Dedifferentiated amniotic fluid mesenchymal stem cell (primary cell): ENCODE results near the gene TWF2.

Source experiments
- DNase-seq: peaks from one replicate; pipeline ENCODE4 v3.0.0-alpha.2; 2016; ENCODE audit errors: extremely low spot score

The TWF2 gene

DNA sequence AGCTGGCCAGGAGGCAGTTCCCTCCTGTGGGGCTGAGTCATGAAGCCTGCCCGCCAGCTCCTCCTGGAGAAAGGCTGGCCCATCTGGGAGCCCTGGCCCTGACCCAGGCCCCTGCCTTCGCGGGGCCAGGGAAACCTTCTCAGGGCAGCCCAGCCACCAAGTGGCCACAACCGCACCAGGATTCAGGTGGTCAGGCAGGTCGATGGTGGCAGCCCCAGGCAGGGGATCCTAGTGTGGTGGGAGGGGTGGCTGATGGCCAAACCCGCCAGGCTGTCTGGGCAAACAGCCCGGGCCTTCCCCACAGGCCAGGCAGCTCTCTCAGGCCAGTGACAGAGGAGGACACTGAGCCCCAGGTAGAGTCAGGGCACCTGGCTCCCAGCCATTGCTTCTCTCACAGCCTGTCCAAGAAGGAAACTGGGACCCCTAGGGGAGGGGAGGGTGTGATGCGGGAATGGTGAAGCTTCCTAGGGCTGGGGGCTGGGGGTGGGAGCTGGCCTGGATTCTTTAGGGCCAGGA is 1.2 kb downstream of the TWF2 start:
- peak; percentile 77 for DNase-seq

DNA sequence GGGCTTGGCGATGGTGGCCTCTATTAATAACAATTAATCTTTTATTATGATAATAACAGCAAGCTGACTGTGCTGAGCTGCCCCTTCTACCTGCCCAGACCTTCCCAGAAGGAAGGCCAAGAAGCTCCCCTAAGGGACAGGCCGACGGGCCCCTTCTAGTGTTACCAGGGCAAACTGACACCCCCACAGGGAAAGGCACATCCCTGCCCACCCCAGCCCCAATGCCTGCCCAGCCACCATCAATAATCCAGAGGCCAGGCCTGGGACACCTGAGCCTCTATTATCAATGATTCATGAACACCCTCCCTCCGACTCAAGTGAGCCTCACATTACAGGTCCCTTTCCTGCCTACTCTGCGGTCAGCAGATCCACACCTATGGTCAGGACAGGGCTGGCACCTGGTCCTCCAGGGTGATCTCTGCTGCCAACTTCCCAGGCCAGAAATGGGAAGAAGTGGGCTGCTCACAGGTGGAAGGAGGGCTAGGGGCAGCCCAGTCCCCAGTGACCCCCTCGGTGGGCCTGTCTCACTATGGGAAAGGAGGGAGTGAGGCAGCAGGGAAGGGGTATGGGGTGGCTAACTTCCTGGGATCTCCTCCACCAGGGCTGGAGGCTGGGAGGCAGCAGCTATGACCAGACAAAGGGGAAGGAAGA is 1.8 kb downstream of the TWF2 start:
- no peak for DNase-seq

DNA sequence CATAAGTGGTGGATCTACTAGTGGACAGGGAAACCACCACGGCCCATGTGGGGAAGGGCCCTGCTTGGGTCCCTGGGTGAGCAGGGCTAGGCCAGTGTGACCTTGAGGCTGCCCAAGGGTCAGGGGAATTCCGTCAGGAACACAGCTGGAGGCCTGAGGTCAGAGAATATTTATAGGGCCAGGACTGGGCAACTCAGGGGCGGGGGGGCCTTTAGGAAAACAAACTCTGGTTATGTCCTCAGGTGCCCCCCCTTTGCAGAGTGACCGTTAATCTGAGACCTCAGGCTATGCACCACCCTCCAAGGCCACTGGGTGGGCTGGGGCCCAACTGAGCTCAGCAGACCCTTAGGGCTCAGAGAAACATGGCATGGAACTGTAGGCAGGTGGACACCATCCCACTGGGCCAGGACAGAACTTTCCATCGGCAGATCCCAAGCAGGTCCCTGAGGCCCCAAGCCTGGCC is 2.5 kb downstream of the TWF2 start:
- DNase-seq, result no peak

DNA sequence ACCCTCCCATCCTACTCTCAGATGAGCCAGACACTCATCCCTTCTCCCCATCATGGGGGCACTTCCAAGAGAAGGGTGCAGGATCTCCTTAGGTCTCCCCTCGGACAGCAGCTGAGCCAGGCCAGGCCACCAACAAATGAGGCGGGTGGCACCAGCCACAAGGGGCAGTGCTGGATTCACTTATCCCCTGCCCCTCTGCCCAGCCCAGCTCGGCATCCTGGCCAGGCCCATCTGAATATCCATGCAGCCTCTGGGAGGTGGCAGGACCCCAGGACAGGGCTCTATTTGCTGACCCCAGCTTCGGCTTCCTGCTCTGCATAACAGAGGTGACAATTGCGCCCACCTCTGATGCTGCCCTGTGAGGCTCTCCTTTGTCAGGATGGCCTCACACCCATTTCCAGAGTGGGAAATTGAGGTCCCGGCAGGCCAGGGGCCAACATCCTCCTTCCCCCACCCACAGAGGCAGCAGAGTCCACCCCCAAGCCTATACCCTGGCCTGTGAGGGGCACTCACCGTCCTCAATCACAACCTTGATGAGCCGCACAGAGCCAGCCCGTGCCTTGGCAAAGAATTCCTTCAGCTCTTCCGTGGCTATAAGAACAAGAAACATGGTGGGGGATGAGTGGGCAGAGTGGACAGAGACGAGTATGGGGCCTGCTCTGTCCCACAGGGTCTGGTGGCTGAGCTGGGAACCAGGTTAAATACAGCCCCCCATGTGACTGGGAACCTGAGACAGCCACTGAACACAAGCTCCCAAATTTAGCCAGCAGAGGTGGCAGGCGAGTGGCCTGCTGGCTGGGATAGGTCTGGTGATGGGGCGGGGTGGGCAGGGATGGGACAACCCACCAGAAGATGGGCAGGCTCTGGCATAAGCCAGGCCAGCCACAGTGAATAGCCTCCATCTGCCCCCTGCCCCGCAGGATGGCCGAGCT is 4.2 kb downstream of the TWF2 start:
- DNase-seq, result no peak

DNA sequence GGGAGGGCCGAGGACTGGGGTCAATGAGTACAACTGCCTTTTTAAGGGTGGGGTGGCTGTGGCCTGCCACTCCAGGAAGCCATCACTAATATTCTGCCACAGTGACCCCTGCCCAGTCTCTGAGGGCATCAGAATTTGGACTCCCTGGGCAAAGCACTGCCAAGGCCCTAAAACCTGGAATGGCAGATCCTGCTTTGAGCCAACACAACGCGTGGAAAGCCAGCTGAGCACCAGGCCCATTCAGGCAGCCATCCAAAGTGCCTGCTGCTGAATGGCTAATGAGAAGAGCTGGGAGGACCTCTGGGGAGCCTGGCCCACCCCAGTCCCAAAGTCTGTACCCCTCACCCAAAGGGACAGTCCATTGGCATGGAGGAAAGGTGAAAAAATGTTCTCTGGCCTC is 5.0 kb downstream of the TWF2 start:
- DNase-seq, result no peak

DNA sequence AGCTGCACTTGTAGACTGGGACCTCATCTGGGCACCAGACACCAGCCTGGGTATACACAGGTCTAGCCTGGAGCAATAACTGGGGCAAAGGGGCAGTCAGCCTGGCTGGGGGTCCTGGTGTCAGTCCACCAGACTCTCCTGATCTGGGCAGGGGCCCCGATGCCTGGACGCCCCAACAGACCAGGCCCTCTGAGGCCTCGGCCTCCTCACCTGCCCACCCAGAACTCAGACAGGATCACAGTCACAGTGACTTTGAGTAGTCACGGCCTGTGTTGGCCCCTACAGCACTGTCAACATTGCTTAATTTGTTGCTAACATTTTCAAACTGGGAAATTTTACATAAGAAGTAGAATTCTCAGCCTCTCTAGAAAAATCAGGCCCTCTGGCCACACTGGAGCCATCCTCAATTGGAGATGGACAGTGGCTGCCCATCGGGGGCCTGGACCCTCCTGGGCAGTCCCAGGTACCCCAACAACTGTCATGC is 5.8 kb downstream of the TWF2 start:
- no peak for DNase-seq

GRCh38 chr3:52232279-52233107 is 6.5 kb downstream of the TWF2 start:
- no peak for DNase-seq

DNA sequence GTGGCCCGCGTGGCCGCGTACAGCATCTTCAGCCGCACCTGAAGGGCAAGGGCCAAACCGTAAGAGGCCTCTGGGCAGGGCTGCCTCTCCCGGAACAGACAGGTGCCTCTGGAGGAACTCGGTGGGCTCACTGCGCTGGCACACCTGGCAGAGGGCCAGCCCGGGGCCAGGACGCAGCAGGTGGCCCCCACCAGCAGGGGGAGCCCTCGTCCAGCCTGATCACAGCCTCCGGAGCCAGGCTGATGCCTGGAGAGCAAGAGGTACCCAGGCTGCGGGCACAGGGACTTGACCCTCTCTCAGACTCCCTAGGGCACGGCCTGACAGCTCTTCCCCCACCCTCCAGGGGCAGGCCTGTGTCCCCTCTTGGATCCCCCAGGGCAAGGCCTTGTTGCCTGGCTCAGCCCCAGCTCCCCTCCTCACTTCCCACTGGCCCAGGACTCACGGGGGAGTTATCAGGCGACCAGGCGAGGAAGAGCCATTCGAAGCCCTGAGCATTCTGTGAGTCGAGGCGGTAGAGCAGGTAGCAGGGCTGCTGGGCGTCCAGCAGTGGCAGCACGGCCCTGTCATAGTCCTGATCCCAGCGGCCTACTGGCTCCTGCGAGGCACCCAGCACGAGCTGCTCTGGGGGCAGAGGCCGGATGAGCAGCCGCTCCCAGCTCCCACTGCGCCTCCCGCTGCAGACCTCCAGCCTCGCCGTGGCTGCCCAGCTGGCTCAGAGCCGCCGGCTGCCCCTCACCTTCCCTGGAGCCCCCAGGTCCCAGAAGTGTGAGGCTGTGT is 7.3 kb downstream of the TWF2 start:
- no peak for DNase-seq

DNA sequence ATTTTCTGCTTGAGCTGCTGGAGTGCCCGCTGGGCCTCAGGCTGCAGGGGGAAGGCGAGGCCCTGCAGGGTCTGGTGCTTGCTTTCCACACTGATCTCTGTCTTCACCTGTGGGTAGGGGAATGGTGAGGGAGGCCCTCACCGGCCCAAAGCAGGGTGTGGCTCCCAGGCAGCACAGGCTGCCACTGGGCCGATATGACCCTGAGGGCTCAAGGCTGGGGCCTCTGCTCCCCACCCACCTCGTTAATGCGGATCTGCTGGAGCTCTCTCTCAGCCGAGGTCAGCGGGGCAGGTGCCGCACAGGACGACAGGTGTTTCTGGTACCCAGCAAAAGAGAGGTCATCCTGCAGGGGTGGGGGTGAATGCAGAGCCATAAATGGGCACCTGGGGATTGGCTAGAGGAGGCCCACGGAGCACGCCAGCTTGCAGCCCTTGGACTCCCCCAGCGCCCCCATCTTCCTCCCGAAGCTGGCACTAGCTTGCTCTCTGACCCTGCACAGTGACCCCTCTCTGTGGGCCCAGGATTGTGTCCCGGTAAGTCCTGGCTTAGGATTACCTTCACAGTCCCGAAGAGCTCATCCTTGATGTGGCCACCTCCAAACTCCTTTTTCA is 8.0 kb downstream of the TWF2 start:
- no peak for DNase-seq

GRCh38 chr3:52230461-52230860 is 8.5 kb downstream of the TWF2 start:
- DNase-seq, result no peak

DNA sequence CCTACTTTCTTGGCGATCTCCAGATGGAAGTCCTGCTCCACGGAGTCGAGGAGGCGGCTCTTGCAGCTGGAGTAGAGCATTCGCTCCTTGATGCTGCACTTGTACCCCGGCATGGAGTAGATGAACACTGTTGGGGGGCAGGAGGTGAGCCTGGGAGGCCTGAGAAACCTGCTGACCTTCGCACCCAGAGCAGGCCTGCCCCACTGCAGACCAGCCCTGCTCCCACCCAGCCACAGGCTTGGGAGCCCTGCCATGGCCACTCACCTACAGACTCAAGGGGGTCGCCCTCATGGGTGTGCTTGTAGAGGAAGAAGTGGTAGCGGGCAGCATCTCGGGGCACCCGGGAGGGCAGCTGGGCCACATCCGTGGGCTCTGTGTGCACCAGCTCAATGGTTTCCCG is 9.3 kb downstream of the TWF2 start:
- DNase-seq, result no peak

GRCh38 chr3:52228751-52229291 is 10.1 kb downstream of the TWF2 start:
- DNase-seq, result no peak

GRCh38 chr3:52228266-52228665 is 10.7 kb downstream of the TWF2 start:
- no peak for DNase-seq

DNA sequence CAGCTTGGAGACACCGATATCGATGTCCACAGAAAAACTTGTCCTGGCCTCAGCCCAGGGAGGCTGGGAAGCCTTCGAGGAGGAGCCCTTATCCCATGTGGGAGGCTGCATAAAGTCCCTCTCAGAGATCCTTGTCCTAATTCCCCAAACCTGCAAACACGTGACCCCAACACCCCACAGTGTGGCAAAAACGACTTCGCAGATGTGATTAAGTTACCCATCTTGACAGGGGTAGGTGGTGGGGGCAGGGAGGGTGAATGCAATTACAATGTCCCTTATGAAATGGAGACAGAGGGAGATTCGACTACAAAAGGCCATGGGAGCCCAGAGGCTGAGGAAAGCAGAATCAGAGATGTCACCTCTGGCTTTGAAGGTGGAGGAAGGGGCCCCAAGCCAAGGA is 11.2 kb downstream of the TWF2 start:
- no peak for DNase-seq

GRCh38 chr3:52227117-52227516 is 11.8 kb downstream of the TWF2 start:
- DNase-seq, result no peak

DNA sequence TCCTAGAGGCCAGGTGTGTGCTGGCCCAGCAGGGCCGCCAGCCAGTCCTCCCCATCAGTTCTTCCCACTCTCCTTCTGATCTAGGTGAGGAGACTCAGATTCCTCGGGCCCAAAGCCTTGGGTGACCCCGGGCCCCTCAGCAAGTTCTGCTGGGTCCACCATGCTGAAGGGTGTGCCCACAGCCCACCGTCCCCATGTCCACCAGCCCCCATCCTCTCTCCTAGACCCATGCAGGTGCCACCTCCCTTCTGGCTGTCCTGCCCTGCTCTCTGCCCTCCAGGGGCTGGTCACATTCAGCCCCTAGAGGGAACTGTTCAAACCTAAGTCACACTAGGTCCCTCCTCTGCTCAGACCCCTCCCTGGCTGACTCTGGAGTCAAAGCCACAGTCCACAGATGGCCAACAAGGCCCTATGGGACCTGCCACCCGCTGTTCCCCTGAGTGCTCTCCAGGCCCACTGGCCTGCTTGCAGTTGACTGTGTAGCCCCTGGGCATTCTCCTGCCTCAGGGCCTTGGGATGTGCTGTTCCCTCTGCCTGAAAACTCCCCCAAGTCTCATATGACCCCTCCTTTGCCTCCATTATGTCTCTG is 12.6 kb downstream of the TWF2 start:
- no peak for DNase-seq

DNA sequence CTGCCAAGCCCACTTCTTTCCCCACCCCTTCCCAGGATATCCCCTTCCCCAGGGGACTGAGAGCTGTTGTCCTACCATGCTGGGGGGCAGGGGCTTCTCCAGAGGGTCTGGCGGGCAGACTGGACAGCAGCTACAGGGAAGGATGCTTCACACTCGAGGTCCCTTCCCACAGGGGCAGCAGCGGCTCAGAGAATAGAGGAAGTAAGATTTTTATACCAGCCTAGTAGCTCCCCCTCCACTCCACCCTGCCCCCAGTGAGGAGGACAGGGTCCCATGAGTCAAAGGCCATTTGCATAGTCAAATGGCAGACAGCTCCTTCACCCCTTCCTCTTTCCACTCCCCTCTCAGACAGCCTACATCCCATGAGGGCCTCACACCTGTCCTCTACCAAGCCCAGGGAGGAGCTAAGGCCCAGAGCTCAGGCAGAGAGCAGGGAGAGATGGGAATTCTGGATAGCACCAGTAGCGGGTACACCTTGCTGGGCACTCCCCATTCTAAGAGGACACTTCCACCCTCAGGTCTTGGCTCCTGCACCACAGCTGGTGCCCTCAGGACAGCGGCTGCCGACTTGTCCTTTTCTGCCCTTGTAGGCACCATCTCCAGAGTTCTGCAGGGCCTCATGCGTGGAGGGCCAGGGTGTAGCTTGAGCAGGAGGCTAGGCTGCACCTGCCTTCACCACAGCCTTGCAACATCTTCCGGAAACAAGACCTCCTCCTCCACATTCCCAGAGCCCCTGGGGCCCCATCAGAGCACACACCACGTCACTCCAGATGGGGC is 13.3 kb downstream of the TWF2 start, which contains the start of gene TLR9:
TSS of gene TLR9 (minus strand) at position 194 of the 777 bp plus-strand sequence. CDS start at position 78, 116 bp downstream.
- DNase-seq, result no peak

GRCh38 chr3:52223449-52224408 is 15.2 kb downstream of the TWF2 start:
- DNase-seq, result no peak
